Upper lobe of left lung (tissue), 6 donors: Measurements from ENCODE around the gene ABCA9. TPM values are rescaled to one million over a fixed set of nuclear protein-coding genes. Genes with fewer than 3 reads are reported as not detected.
A peak's percentile ranks its signal among the peaks of the same experiment; 100 is the strongest.

Experiments
- ATAC-seq, 2 donors: fragments of 200-7000 bp; cut with Tn5 transposase; one replicate each; pipeline ENCODE4 v1.9.1; 2022; ENCODE audit warnings: mild to moderate bottlenecking in 2 of 2, moderate library complexity in 2 of 2; ENCODE audit not compliant: low FRiP score in 2 of 2
- DNase-seq, 2 donors: peaks; one replicate each; pipeline ENCODE4 v3.0.0-alpha.2; 2019 to 2020
- H3K27ac ChIP-seq, 4 donors: fragments of 200-600 bp; sonication (generic); one replicate each; pipeline ENCODE4 v1.5.1; 2016 to 2019
- H3K27me3 ChIP-seq, 4 donors: fragments of 200-600 bp; sonication (generic); one replicate each; pipeline ENCODE4 v1.5.1; 2017 to 2019
- H3K36me3 ChIP-seq, 4 donors: fragments of 200-600 bp; sonication (generic); one replicate each; pipeline ENCODE4 v1.5.1; 2016 to 2019
- H3K4me1 ChIP-seq, 4 donors: fragments of 200-600 bp; sonication (generic); one replicate each; pipeline ENCODE4 v1.5.1; 2018 to 2019
- H3K4me3 ChIP-seq, 4 donors: fragments of 200-600 bp; sonication (generic); one replicate each; pipeline ENCODE4 v1.5.1; 2017 to 2019; ENCODE audit warnings: mild to moderate bottlenecking in 2 of 4, moderate library complexity in 1 of 4
- H3K9me3 ChIP-seq, 4 donors: fragments of 200-600 bp; sonication (generic); one replicate each; pipeline ENCODE4 v1.5.1; 2018 to 2019
- EP300 ChIP-seq, 4 donors: sonication (generic); formaldehyde crosslinking; IDR thresholded peaks; one replicate each; pipeline ENCODE4 v1.5.1; 2017; ENCODE audit warnings: antibody characterized with exemption in 4 of 4, control low read depth in 2 of 4
- POLR2A ChIP-seq, 4 donors: fragments of 450-650 bp; IDR thresholded peaks; one replicate each; pipeline ENCODE4 v1.5.1; 2016 to 2017; ENCODE audit warnings: antibody characterized with exemption in 4 of 4, mild to moderate bottlenecking in 2 of 4
- POLR2AphosphoS5 ChIP-seq, 2 donors: sonication (generic); formaldehyde crosslinking; IDR thresholded peaks; one replicate each; pipeline ENCODE4 v1.5.1; 2017; ENCODE audit warnings: antibody characterized with exemption in 2 of 2
- WGBS, 2 donors: methylation state at CpG; one replicate each; pipeline ENCODE4 v1.1.5; 2017 to 2018; 5-methylcytosine and 5-hydroxymethylcytosine counted together
- total RNA-seq, 6 donors: library from RNA; depleted of rRNA in 4 of 6; stranded (reverse); fragments of >200 nt in 4 of 6; gene quantifications; one replicate each; pipeline versions ENCODE4 v1.1.0 to v1.2.1, GENCODE V29; 2016 to 2021
- TF ChIP-seq, protein P1 (sequence below), 6 experiments: fragments of 450-650 bp in 4 of 6; fragments of 200-600 bp in 2 of 6; sonication (generic) in 2 of 6; IDR thresholded peaks; one replicate each; pipeline ENCODE4 v1.5.1; 2016 to 2019; ENCODE audit warnings: antibody characterized with exemption in 6 of 6
- donor health status: DM: no; HTN: no; CAD: no; lungs with moderate emphysema.
- donor health status: DM: no; HTN: yes; CAD: no; lungs with severe emphysema.

ABCA9 gene
- total RNA-seq, 6 donors from 2014 or later = 3.8 to 46.1 (median 9.8) TPM

GRCh38 chr17:68993112-68993511 is 67.6 kb downstream of the ABCA9 start:
- H3K9me3 ChIP-seq = no peaks in the 10 kb centered on the region

GRCh38 chr17:68987966-68988365 is 72.8 kb downstream of the ABCA9 start:
- no peak for DNase-seq
- no peak for ATAC-seq
- Histone ChIP-seq H3K9me3 (no peaks in the 10 kb centered on the region), H3K4me1 (no peaks in the 10 kb centered on the region), H3K36me3 (no peaks in the 10 kb centered on the region), H3K27me3 (no peaks in the 10 kb centered on the region), H3K4me3 (no peak overlapping the region), H3K27ac (no peak overlapping the region)
- no peak for TF ChIP-seq EP300 (IDR thresholded peaks at IDR 0.05)
- no peak for TF ChIP-seq POLR2A (IDR thresholded peaks at IDR 0.05)
- TF ChIP-seq POLR2AphosphoS5 (IDR thresholded peaks at IDR 0.05) = no peak
- TF ChIP-seq, protein P1, sequence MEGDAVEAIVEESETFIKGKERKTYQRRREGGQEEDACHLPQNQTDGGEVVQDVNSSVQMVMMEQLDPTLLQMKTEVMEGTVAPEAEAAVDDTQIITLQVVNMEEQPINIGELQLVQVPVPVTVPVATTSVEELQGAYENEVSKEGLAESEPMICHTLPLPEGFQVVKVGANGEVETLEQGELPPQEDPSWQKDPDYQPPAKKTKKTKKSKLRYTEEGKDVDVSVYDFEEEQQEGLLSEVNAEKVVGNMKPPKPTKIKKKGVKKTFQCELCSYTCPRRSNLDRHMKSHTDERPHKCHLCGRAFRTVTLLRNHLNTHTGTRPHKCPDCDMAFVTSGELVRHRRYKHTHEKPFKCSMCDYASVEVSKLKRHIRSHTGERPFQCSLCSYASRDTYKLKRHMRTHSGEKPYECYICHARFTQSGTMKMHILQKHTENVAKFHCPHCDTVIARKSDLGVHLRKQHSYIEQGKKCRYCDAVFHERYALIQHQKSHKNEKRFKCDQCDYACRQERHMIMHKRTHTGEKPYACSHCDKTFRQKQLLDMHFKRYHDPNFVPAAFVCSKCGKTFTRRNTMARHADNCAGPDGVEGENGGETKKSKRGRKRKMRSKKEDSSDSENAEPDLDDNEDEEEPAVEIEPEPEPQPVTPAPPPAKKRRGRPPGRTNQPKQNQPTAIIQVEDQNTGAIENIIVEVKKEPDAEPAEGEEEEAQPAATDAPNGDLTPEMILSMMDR (IDR thresholded peaks at IDR 0.05) = no peak
- WGBS, 2 donors = 63 to 76% methylated on average over 4 of the region's 4 CpGs

More at GRCh38 chr17:68993112-68993511, 67.6 kb downstream of the ABCA9 start:
- Histone ChIP-seq H3K27me3 (no peaks in the 10 kb centered on the region), H3K36me3 (no peaks in the 10 kb centered on the region), H3K4me1 (no peaks in the 10 kb centered on the region), H3K27ac (no peak overlapping the region), H3K4me3 (no peak overlapping the region)
- WGBS, 2 donors = 67 to 79% methylated on average over 4 of the region's 4 CpGs
- DNase-seq = no peak
- no peak for ATAC-seq
- TF ChIP-seq, protein P1 (IDR thresholded peaks at IDR 0.05) = no peak
- TF ChIP-seq POLR2A (IDR thresholded peaks at IDR 0.05) (no peak), POLR2AphosphoS5 (IDR thresholded peaks at IDR 0.05) (no peak), EP300 (IDR thresholded peaks at IDR 0.05) (no peak)

DNA sequence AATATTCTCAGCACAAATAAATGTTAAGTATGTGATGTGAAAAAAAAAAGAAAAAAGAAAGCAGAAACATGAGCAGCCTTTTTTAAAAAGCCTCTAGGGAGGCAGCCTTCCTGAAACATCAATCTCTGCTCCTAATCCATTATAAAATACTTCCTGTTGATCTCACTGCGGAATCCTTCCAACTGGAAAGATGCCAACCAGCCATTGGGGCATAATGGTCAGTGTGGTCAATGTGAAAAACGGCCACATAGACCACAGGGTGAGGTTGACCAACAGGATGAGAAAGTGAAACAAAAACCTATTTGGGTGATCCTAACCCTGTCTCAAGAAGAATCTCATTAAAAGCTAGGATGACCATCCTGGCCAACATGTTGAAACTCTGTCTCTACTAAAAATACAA is 79.4 kb downstream of the ABCA9 start:
- ATAC-seq (peak in 1 of 2 donors; percentile 75), DNase-seq (no peak)
- H3K9me3 ChIP-seq = no peaks in the 10 kb centered on the region
- no peaks in the 10 kb centered on the region for H3K27me3 ChIP-seq
- no peaks in the 10 kb centered on the region for H3K36me3 ChIP-seq
- peaks cover 0 to 7% (median 3%) of the 10 kb centered on the region in 4 donors for H3K4me1 ChIP-seq
- H3K27ac ChIP-seq = peak overlapping the region in 2 of 4 donors; percentile 26 to 48
- WGBS, 2 donors = 24 to 46% methylated on average over 2 of the region's 2 CpGs
- TF ChIP-seq, protein P1 (IDR thresholded peaks at IDR 0.05) = no peak
- TF ChIP-seq POLR2AphosphoS5 (IDR thresholded peaks at IDR 0.05) (no peak), POLR2A (IDR thresholded peaks at IDR 0.05) (no peak), EP300 (IDR thresholded peaks at IDR 0.05) (no peak)
- no peak overlapping the region for H3K4me3 ChIP-seq

GRCh38 chr17:68973098-68973846 is 87.5 kb downstream of the ABCA9 start:
- Histone ChIP-seq H3K4me3 (no peak overlapping the region), H3K9me3 (no peaks in the 10 kb centered on the region), H3K36me3 (no peaks in the 10 kb centered on the region), H3K27me3 (no peaks in the 10 kb centered on the region), H3K27ac (no peak overlapping the region), H3K4me1 (no peaks in the 10 kb centered on the region)
- DNase-seq (no peak), ATAC-seq (no peak)
- 53 to 59% methylated on average over 3 of the region's 3 CpGs for WGBS, 2 donors
- TF ChIP-seq, protein P1 (IDR thresholded peaks at IDR 0.05) = no peak
- no peak for TF ChIP-seq POLR2AphosphoS5 (IDR thresholded peaks at IDR 0.05)
- TF ChIP-seq EP300 (IDR thresholded peaks at IDR 0.05) = no peak
- no peak for TF ChIP-seq POLR2A (IDR thresholded peaks at IDR 0.05)
